ENCODE data around the gene PRKCE. TPM values are rescaled to one million over a fixed set of nuclear protein-coding genes. Genes with fewer than 3 reads are reported as not detected.

PRKCE gene
- total RNA-seq (10 to 100 TPM; 19.2 to 21.7 TPM), polyA plus RNA-seq (1 to 10 TPM; 1.8 to 2.7 TPM)

- H3K36me3 ChIP-seq (ENCODE audit: insufficient read depth, low read length) = no peaks in the 10 kb centered on the region
- H3K27ac ChIP-seq (ENCODE audit: low read depth, low read length) = peak within 1 kb of the TSS; percentile 71
- H3K4me3 Mint-ChIP-seq = peak within 1 kb of the TSS; percentile 95 to 98 (median 97)
- DNase-seq = peak in 2 of 5 donors; percentile 19 to 72
- CTCF ChIA-PET (ENCODE audit: partially characterized antibody) = interaction anchor here (1.4 to 1.8 kb wide), 3 partner anchors 10 to 41 kb away, joined by 3 to 7 read pairs (median 6); partner anchors contain the start of gene SRBD1
- peaks cover 21% of the 10 kb centered on the region for H3K4me1 ChIP-seq (ENCODE audit: insufficient read depth, low read length)
- H3K27me3 Mint-ChIP-seq = peaks cover 1 to 2% of the 10 kb centered on the region in 2 donors
- no peaks in the 10 kb centered on the region for H3K27me3 ChIP-seq (ENCODE audit: insufficient read depth, low read length)
- H3K36me3 Mint-ChIP-seq = peaks cover 4 to 20% of the 10 kb centered on the region in 2 donors
- POLR2A ChIA-PET (ENCODE audit: partially characterized antibody) = interaction anchor here (3.2 kb wide), 2 partner anchors 10 to 84 kb away, joined by 16 to 22 read pairs; no protein-coding TSS in a partner anchor
- peaks cover 0 to 2% (median 0%) of the 10 kb centered on the region in 8 donors for H3K9me3 Mint-ChIP-seq
- H3K4me3 ChIP-seq (ENCODE audit: low read length in 2 of 2) = peak within 1 kb of the TSS; percentile 76 to 85
- H3K4me1 Mint-ChIP-seq = peaks cover 20 to 38% (median 27%) of the 10 kb centered on the region in 4 donors
- intact Hi-C loops (cut with micrococcal nuclease) = loop anchor here (1.0 to 5.0 kb wide), 3 partner anchors 40 to 645 kb away; partner anchors contain the start of genes EPAS1 and SRBD1
- peak within 1 kb of the TSS; percentile 93 to 99 (median 98) for H3K27ac Mint-ChIP-seq
- H3K9me3 ChIP-seq (ENCODE audit: control insufficient read depth in 1 of 2, low read length in 2 of 2) = no peaks in the 10 kb centered on the region
These were observed at the start of gene PRKCE for GRCh38 chr2:45651415-45652089. Gene PRKCE (plus strand): TSS chr2:45651675.

- Mint-ChIP-seq H3K4me3 (no peak overlapping the region), H3K4me1 (peaks cover 0 to 4% (median 1%) of the 10 kb centered on the region in 4 donors), H3K27me3 (no peaks in the 10 kb centered on the region), H3K9me3 (no peaks in the 10 kb centered on the region), H3K36me3 (peaks cover 60 to 64% of the 10 kb centered on the region in 2 donors), H3K27ac (no peak overlapping the region)
- Histone ChIP-seq H3K4me3 (ENCODE audit: low read length in 2 of 2) (no peak overlapping the region), H3K9me3 (ENCODE audit: control insufficient read depth in 1 of 2, low read length in 2 of 2) (no peaks in the 10 kb centered on the region), H3K36me3 (ENCODE audit: insufficient read depth, low read length) (peaks cover 19% of the 10 kb centered on the region), H3K27ac (ENCODE audit: low read depth, low read length) (no peak overlapping the region), H3K4me1 (ENCODE audit: insufficient read depth, low read length) (no peaks in the 10 kb centered on the region), H3K27me3 (ENCODE audit: insufficient read depth, low read length) (no peaks in the 10 kb centered on the region)
- POLR2A ChIA-PET (ENCODE audit: partially characterized antibody) = no interaction called here
- no peak for DNase-seq
- CTCF ChIA-PET (ENCODE audit: partially characterized antibody) = no interaction called here
- intact Hi-C loops (cut with micrococcal nuclease) = no loop called here
These were observed 48.9 kb upstream of the PRKCE start for GRCh38 chr2:45602624-45603023.

- no peaks in the 10 kb centered on the region for H3K9me3 Mint-ChIP-seq
- no peak overlapping the region for H3K4me3 Mint-ChIP-seq
- Histone ChIP-seq H3K9me3 (ENCODE audit: control insufficient read depth in 1 of 2, low read length in 2 of 2) (no peaks in the 10 kb centered on the region), H3K27me3 (ENCODE audit: insufficient read depth, low read length) (no peaks in the 10 kb centered on the region), H3K36me3 (ENCODE audit: insufficient read depth, low read length) (peaks cover 1% of the 10 kb centered on the region), H3K27ac (ENCODE audit: low read depth, low read length) (no peak overlapping the region), H3K4me3 (ENCODE audit: low read length in 2 of 2) (no peak overlapping the region), H3K4me1 (ENCODE audit: insufficient read depth, low read length) (peaks cover 4% of the 10 kb centered on the region)
- ChIA-PET POLR2A (ENCODE audit: partially characterized antibody) (no interaction called here), CTCF (ENCODE audit: partially characterized antibody) (no interaction called here)
- H3K27ac Mint-ChIP-seq = no peak overlapping the region
- intact Hi-C loops (cut with micrococcal nuclease) = no loop called here
- peaks cover 37 to 39% of the 10 kb centered on the region in 2 donors for H3K36me3 Mint-ChIP-seq
- no peaks in the 10 kb centered on the region for H3K27me3 Mint-ChIP-seq
- DNase-seq = no peak
- peaks cover 10 to 16% (median 13%) of the 10 kb centered on the region in 4 donors for H3K4me1 Mint-ChIP-seq
These were observed 46.4 kb upstream of the PRKCE start for GRCh38 chr2:45605116-45605515.

- Mint-ChIP-seq H3K4me1 (peaks cover 19 to 28% (median 21%) of the 10 kb centered on the region in 4 donors), H3K36me3 (peaks cover 26 to 30% of the 10 kb centered on the region in 2 donors), H3K27ac (no peak overlapping the region), H3K27me3 (no peaks in the 10 kb centered on the region), H3K4me3 (no peak overlapping the region), H3K9me3 (no peaks in the 10 kb centered on the region)
- Histone ChIP-seq H3K9me3 (ENCODE audit: control insufficient read depth in 1 of 2, low read length in 2 of 2) (no peaks in the 10 kb centered on the region), H3K27me3 (ENCODE audit: insufficient read depth, low read length) (no peaks in the 10 kb centered on the region), H3K4me1 (ENCODE audit: insufficient read depth, low read length) (peaks cover 7% of the 10 kb centered on the region), H3K36me3 (ENCODE audit: insufficient read depth, low read length) (no peaks in the 10 kb centered on the region), H3K4me3 (ENCODE audit: low read length in 2 of 2) (no peak overlapping the region), H3K27ac (ENCODE audit: low read depth, low read length) (no peak overlapping the region)
- DNase-seq = no peak
- intact Hi-C loops (cut with micrococcal nuclease) = no loop called here
- ChIA-PET POLR2A (ENCODE audit: partially characterized antibody) (no interaction called here), CTCF (ENCODE audit: partially characterized antibody) (interaction anchor here (1.3 to 1.6 kb wide), 3 partner anchors 21 to 172 kb away, joined by 3 to 5 read pairs (median 4); no protein-coding TSS in a partner anchor)
These were observed 44.7 kb upstream of the PRKCE start for GRCh38 chr2:45606796-45607195.

- DNase-seq = no peak
- Mint-ChIP-seq H3K4me1 (peaks cover 19 to 28% (median 21%) of the 10 kb centered on the region in 4 donors), H3K4me3 (no peak overlapping the region), H3K27ac (peak overlapping the region in 2 of 7 donors; percentile 5 to 71), H3K27me3 (no peaks in the 10 kb centered on the region), H3K9me3 (no peaks in the 10 kb centered on the region), H3K36me3 (peaks cover 20 to 23% of the 10 kb centered on the region in 2 donors)
- H3K9me3 ChIP-seq (ENCODE audit: control insufficient read depth in 1 of 2, low read length in 2 of 2) = no peaks in the 10 kb centered on the region
- no peak overlapping the region for H3K27ac ChIP-seq (ENCODE audit: low read depth, low read length)
- intact Hi-C loops (cut with micrococcal nuclease) = no loop called here
- no peaks in the 10 kb centered on the region for H3K27me3 ChIP-seq (ENCODE audit: insufficient read depth, low read length)
- ChIA-PET POLR2A (ENCODE audit: partially characterized antibody) (no interaction called here), CTCF (ENCODE audit: partially characterized antibody) (interaction anchor here (1.3 to 1.6 kb wide), 3 partner anchors 22 to 171 kb away, joined by 3 to 5 read pairs (median 4); no protein-coding TSS in a partner anchor)
- no peak overlapping the region for H3K4me3 ChIP-seq (ENCODE audit: low read length in 2 of 2)
- H3K4me1 ChIP-seq (ENCODE audit: insufficient read depth, low read length) = peaks cover 7% of the 10 kb centered on the region
- no peaks in the 10 kb centered on the region for H3K36me3 ChIP-seq (ENCODE audit: insufficient read depth, low read length)
These were observed 43.8 kb upstream of the PRKCE start for GRCh38 chr2:45607701-45608100.

GRCh38 chr2:45610281-45611019 lies 41.0 kb upstream of the PRKCE start:
- peaks cover 0 to 7% of the 10 kb centered on the region in 2 donors for H3K36me3 Mint-ChIP-seq
- intact Hi-C loops (cut with micrococcal nuclease) = loop anchor here (1.0 to 2.0 kb wide), 2 partner anchors 41 to 42 kb away; partner anchors contain the start of gene PRKCE
- H3K27ac Mint-ChIP-seq = peak overlapping the region; percentile 93 to 98 (median 96)
- Histone ChIP-seq H3K4me3 (ENCODE audit: low read length in 2 of 2) (peak overlapping the region; percentile 57 to 90), H3K27ac (ENCODE audit: low read depth, low read length) (peak overlapping the region; percentile 63), H3K4me1 (ENCODE audit: insufficient read depth, low read length) (peaks cover 7% of the 10 kb centered on the region), H3K36me3 (ENCODE audit: insufficient read depth, low read length) (no peaks in the 10 kb centered on the region), H3K27me3 (ENCODE audit: insufficient read depth, low read length) (no peaks in the 10 kb centered on the region), H3K9me3 (ENCODE audit: control insufficient read depth in 1 of 2, low read length in 2 of 2) (no peaks in the 10 kb centered on the region)
- H3K4me1 Mint-ChIP-seq = peaks cover 17 to 28% (median 21%) of the 10 kb centered on the region in 4 donors
- no peaks in the 10 kb centered on the region for H3K27me3 Mint-ChIP-seq
- peak in 1 of 5 donors; percentile 67 for DNase-seq
- POLR2A ChIA-PET (ENCODE audit: partially characterized antibody) = interaction anchor here (1.4 to 1.5 kb wide), 2 partner anchors 40 to 43 kb away, joined by 9 to 10 read pairs; no protein-coding TSS in a partner anchor
- H3K4me3 Mint-ChIP-seq = peak overlapping the region; percentile 94 to 99 (median 98)
- H3K9me3 Mint-ChIP-seq = no peaks in the 10 kb centered on the region
- CTCF ChIA-PET (ENCODE audit: partially characterized antibody) = interaction anchor here (0.7 to 1.8 kb wide), 6 partner anchors 25 to 106 kb away, joined by 3 to 10 read pairs (median 4); partner anchors contain the start of gene PRKCE

Measured in CD4-positive, alpha-beta memory T cell (primary cell).